Fibroblast of lung (primary cell): ENCODE data around the gene TNFAIP8L1. TPM values are rescaled to one million over a fixed set of nuclear protein-coding genes. Genes with fewer than 3 reads are reported as not detected.

Source experiments
- DNase-seq, 2 donors: peaks; one replicate each; pipeline versions ENCODE4 v3.0.0 to v3.0.0-alpha.2; 2010; ENCODE audit warnings: low read depth in 2 of 2
- H2AFZ ChIP-seq: 2 replicates; pipeline ENCODE4 v1.5.1; 2012; ENCODE audit warnings: low read length, control low read depth, inconsistent platforms
- H3K27ac ChIP-seq: 2 replicates; pipeline ENCODE4 v1.5.1; 2011; ENCODE audit warnings: low read length, control low read depth; ENCODE audit not compliant: insufficient read depth
- H3K27me3 ChIP-seq: 2 replicates; pipeline ENCODE4 v1.5.1; 2011; ENCODE audit warnings: mild to moderate bottlenecking, low read length; ENCODE audit not compliant: control insufficient read depth, insufficient read depth
- H3K36me3 ChIP-seq: 2 replicates; pipeline ENCODE4 v1.5.1; 2011; ENCODE audit warnings: low read length; ENCODE audit not compliant: control insufficient read depth, insufficient read depth
- H3K4me1 ChIP-seq: 2 replicates; pipeline ENCODE4 v1.5.1; 2011; ENCODE audit warnings: low read length; ENCODE audit not compliant: control insufficient read depth, insufficient read depth; ENCODE audit errors: extremely low read depth
- H3K4me2 ChIP-seq: 2 replicates; pipeline ENCODE4 v1.5.1; 2011; ENCODE audit warnings: low read length, control low read depth; ENCODE audit not compliant: insufficient read depth; ENCODE audit errors: extremely low read depth
- H3K4me3 ChIP-seq, 4 experiments: fragments of 200-600 bp in 1 of 4; sonication (generic) in 1 of 4; replicated peaks in 1 of 4; 2 replicates each; pipeline ENCODE4 v1.5.1; 2011 to 2016; ENCODE audit warnings: low read length in 4 of 4, low read depth in 3 of 4, mild to moderate bottlenecking in 3 of 4, control low read depth in 2 of 4, inconsistent platforms in 1 of 4, mixed read lengths in 1 of 4; ENCODE audit not compliant: insufficient read depth in 1 of 4; ENCODE audit errors: control extremely low read depth in 1 of 4
- H3K79me2 ChIP-seq: 2 replicates; pipeline ENCODE4 v1.5.1; 2012; ENCODE audit warnings: mild to moderate bottlenecking, low read length, inconsistent platforms; ENCODE audit not compliant: control insufficient read depth, insufficient read depth
- H3K9ac ChIP-seq: 2 replicates; pipeline ENCODE4 v1.5.1; 2011; ENCODE audit warnings: mild to moderate bottlenecking, low read length, control low read depth; ENCODE audit not compliant: insufficient read depth
- H3K9me3 ChIP-seq: 2 replicates; pipeline ENCODE4 v1.5.1; 2012; ENCODE audit warnings: low read depth, low read length; ENCODE audit not compliant: control insufficient read depth, insufficient read depth
- H4K20me1 ChIP-seq: 2 replicates; pipeline ENCODE4 v1.5.1; 2011; ENCODE audit warnings: low read length; ENCODE audit not compliant: control insufficient read depth, insufficient read depth; ENCODE audit errors: extremely low read depth
- EZH2 ChIP-seq: IDR thresholded peaks from 2 replicates; pipeline ENCODE4 v1.5.1; 2012; ENCODE audit warnings: low read length, control low read depth, mild to moderate bottlenecking; ENCODE audit errors: missing control alignments
- polyA plus RNA-seq, 2 donors: library from polyadenylated mRNA; depleted of rRNA in 1 of 2; stranded (reverse) in 1 of 2; unstranded in 1 of 2; fragments of >200 nt; gene quantifications; 2 replicates each; pipeline ENCODE4 v1.2.1, GENCODE V29; 2011 to 2012; ENCODE audit warnings: missing spikeins in 1 of 2
- total RNA-seq: library from RNA; depleted of rRNA; stranded (reverse); fragments of >200 nt; gene quantifications from 2 replicates; pipeline ENCODE4 v1.2.1, GENCODE V29; 2014
- TF ChIP-seq, protein P1 (sequence below), 2 donors: IDR thresholded peaks in 1 of 2; conservative IDR thresholded peaks in 1 of 2; 1 replicate in 1 of 2; 2 replicates in 1 of 2; pipeline ENCODE4 v1.5.1; 2011 to 2012; ENCODE audit warnings: low read length in 2 of 2, control low read depth in 1 of 2, inconsistent platforms in 1 of 2, low read depth in 1 of 2, mild to moderate bottlenecking in 1 of 2

The TNFAIP8L1 gene
- total and polyA plus RNA-seq, 2 donors (not counting 1 experiment from before 2014, with no cell fraction given) = 2.3 to 4.0 TPM

- H3K27me3 ChIP-seq = peaks cover 8% of the 10 kb centered on the region
- no peak overlapping the region for H3K9ac ChIP-seq
- no peak overlapping the region for H3K4me3 ChIP-seq
- H3K36me3 ChIP-seq = no peaks in the 10 kb centered on the region
- no peaks in the 10 kb centered on the region for H3K79me2 ChIP-seq
- H3K27ac ChIP-seq = no peak overlapping the region
- H4K20me1 ChIP-seq = no peaks in the 10 kb centered on the region
- no peak overlapping the region for H3K4me2 ChIP-seq
- no peak for TF ChIP-seq EZH2
- TF ChIP-seq, protein P1, sequence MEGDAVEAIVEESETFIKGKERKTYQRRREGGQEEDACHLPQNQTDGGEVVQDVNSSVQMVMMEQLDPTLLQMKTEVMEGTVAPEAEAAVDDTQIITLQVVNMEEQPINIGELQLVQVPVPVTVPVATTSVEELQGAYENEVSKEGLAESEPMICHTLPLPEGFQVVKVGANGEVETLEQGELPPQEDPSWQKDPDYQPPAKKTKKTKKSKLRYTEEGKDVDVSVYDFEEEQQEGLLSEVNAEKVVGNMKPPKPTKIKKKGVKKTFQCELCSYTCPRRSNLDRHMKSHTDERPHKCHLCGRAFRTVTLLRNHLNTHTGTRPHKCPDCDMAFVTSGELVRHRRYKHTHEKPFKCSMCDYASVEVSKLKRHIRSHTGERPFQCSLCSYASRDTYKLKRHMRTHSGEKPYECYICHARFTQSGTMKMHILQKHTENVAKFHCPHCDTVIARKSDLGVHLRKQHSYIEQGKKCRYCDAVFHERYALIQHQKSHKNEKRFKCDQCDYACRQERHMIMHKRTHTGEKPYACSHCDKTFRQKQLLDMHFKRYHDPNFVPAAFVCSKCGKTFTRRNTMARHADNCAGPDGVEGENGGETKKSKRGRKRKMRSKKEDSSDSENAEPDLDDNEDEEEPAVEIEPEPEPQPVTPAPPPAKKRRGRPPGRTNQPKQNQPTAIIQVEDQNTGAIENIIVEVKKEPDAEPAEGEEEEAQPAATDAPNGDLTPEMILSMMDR (conservative IDR thresholded peaks at IDR 0.05 in 1 of 2, IDR thresholded peaks at IDR 0.05 in 1 of 2; ENCODE audit: low read depth in 1 of 2, low read length in 2 of 2) = no peak
- no peak overlapping the region for H2AFZ ChIP-seq
- no peaks in the 10 kb centered on the region for H3K4me1 ChIP-seq
- no peak for DNase-seq
- no peaks in the 10 kb centered on the region for H3K9me3 ChIP-seq
These were observed 36.4 kb upstream of the TNFAIP8L1 start for GRCh38 chr19:4602915-4603314.

DNA sequence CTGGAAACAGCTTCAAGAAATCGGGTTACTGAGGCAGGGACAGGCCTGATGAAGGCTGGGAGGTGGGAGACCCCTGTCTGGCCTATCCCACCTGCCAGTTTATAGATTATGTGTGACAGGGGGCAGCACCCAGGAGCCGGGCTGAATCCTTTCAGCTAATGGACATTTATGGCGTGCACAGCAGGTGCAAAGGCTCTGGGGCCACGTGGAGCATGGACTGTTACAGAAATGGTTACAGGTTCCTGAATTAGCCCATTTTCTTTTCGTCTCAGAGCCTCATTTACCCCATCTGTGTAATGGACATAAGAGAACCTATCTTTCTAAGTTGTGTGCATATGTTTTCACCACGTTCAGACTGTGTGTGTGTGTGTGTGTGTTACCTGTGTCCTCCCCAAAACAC lies 34.4 kb upstream of the TNFAIP8L1 start:
- Histone ChIP-seq H3K4me3 (no peak overlapping the region), H3K79me2 (no peaks in the 10 kb centered on the region), H3K9ac (no peak overlapping the region), H3K4me1 (no peaks in the 10 kb centered on the region), H2AFZ (no peak overlapping the region), H3K36me3 (no peaks in the 10 kb centered on the region), H3K9me3 (no peaks in the 10 kb centered on the region), H3K27ac (no peak overlapping the region), H3K4me2 (no peak overlapping the region), H3K27me3 (peaks cover 6% of the 10 kb centered on the region), H4K20me1 (no peaks in the 10 kb centered on the region)
- TF ChIP-seq EZH2 = no peak
- TF ChIP-seq, protein P1 (conservative IDR thresholded peaks at IDR 0.05 in 1 of 2, IDR thresholded peaks at IDR 0.05 in 1 of 2; ENCODE audit: low read depth in 1 of 2, low read length in 2 of 2) = no peak
- no peak for DNase-seq

DNA sequence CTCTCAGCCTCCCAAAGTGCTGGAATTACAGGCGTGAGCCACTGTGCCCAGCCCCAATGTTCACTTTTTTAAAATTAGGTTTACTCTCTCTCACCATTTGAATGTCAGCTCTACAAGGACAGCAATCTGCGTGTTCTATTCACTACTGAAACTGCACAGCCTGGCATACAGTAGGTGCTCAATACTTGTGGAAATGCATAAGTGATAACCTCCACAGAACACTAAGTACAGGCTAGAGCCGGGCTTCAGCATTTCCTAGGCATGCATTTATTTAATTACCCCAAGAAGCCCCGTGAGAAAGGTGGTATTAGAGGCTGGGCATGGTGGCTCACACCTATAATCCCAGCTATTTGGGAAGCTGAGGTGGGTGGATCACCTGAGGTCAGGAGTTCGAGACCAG lies 33.1 kb upstream of the TNFAIP8L1 start:
- no peak overlapping the region for H3K4me3 ChIP-seq
- no peak overlapping the region for H2AFZ ChIP-seq
- H3K27me3 ChIP-seq = peaks cover 9% of the 10 kb centered on the region
- H4K20me1 ChIP-seq = no peaks in the 10 kb centered on the region
- H3K27ac ChIP-seq = no peak overlapping the region
- no peak for DNase-seq
- H3K9me3 ChIP-seq = no peaks in the 10 kb centered on the region
- H3K36me3 ChIP-seq = no peaks in the 10 kb centered on the region
- H3K4me1 ChIP-seq = no peaks in the 10 kb centered on the region
- H3K4me2 ChIP-seq = no peak overlapping the region
- H3K79me2 ChIP-seq = no peaks in the 10 kb centered on the region
- no peak overlapping the region for H3K9ac ChIP-seq
- TF ChIP-seq EZH2 = no peak
- TF ChIP-seq, protein P1 (conservative IDR thresholded peaks at IDR 0.05 in 1 of 2, IDR thresholded peaks at IDR 0.05 in 1 of 2; ENCODE audit: low read depth in 1 of 2, low read length in 2 of 2) = no peak
